Measurements from ENCODE around the gene KBTBD8.

- TF ChIP-seq POLR2A (IDR thresholded peaks at IDR 0.05), result no peak
- TF ChIP-seq CTCF (IDR thresholded peaks at IDR 0.05), result no peak
- no peak for TF ChIP-seq POLR2AphosphoS5 (IDR thresholded peaks at IDR 0.05)
Observed at GRCh38 chr3:67031986-67032385, 33.9 kb downstream of the KBTBD8 start.

Data from breast epithelium (tissue), 3 donors.